ENCODE measurements around the gene UPF2. TPM values are rescaled to one million over a fixed set of nuclear protein-coding genes. Genes with fewer than 3 reads are reported as not detected.

UPF2 gene
- total and polyA plus RNA-seq, 8 donors: 6.1 to 12.5 (median 9.0) TPM

DNA sequence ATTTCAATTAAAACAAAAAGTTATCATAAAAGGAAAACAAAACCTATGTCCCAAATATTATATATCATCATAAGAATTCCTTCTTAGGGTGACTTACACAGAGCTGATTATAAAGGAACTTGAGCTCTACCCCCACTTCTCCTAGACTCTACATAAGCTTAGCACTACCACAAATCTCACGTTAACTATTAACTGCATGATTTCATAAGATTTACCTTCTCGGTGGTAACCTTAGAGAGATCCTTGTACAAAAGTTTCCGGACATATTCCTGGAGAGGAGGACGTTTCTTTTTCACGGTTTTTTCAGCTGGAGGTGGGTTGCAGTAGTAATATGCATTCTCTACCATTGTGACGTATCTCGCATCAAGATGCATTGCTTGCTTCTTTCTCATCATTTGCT is 83.7 kb downstream of the UPF2 start:
- 61% methylated on average over 7 of the region's 7 CpGs for WGBS, 2 donors
- TF ChIP-seq, protein P1, sequence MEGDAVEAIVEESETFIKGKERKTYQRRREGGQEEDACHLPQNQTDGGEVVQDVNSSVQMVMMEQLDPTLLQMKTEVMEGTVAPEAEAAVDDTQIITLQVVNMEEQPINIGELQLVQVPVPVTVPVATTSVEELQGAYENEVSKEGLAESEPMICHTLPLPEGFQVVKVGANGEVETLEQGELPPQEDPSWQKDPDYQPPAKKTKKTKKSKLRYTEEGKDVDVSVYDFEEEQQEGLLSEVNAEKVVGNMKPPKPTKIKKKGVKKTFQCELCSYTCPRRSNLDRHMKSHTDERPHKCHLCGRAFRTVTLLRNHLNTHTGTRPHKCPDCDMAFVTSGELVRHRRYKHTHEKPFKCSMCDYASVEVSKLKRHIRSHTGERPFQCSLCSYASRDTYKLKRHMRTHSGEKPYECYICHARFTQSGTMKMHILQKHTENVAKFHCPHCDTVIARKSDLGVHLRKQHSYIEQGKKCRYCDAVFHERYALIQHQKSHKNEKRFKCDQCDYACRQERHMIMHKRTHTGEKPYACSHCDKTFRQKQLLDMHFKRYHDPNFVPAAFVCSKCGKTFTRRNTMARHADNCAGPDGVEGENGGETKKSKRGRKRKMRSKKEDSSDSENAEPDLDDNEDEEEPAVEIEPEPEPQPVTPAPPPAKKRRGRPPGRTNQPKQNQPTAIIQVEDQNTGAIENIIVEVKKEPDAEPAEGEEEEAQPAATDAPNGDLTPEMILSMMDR (IDR thresholded peaks at IDR 0.05): no peak
- no peaks in the 10 kb centered on the region for H3K4me1 ChIP-seq
- H3K4me3 ChIP-seq: no peak overlapping the region
- no peaks in the 10 kb centered on the region for H3K27me3 ChIP-seq
- DNase-seq (no peak), ATAC-seq (no peak), FAIRE-seq (no peak)
- H3K36me3 ChIP-seq: peaks cover 0 to 30% (median 0%) of the 10 kb centered on the region in 3 donors
- no peaks in the 10 kb centered on the region for H3K9me3 ChIP-seq
- H3K27ac ChIP-seq: no peak overlapping the region
- intact Hi-C loops (cut with DNase I): no loop called here

DNA sequence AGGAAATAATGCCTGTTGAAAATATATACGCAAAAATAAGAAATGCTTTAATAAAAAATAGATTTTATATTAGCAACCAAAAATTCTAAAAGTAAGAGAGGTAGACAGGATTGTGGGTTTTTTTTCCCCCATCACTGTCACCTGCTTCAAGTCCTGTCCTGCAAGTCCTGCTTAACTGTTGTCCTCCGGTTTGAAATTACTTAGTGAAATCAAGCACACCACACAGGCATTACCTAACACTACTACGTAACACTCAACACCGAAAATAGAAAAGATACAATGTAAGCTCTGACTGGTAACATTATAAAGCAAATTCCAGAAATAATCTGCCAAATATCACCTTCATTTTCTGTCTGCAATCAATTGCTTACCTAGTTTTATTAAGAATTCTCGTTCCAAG is 90.9 kb downstream of the UPF2 start:
- intact Hi-C loops (cut with DNase I): no loop called here
- no peak for ATAC-seq
- Histone ChIP-seq H3K27me3 (no peaks in the 10 kb centered on the region), H3K27ac (no peak overlapping the region), H3K4me3 (no peak overlapping the region), H3K4me1 (no peaks in the 10 kb centered on the region), H3K36me3 (peaks cover 0 to 18% (median 0%) of the 10 kb centered on the region in 3 donors), H3K9me3 (no peaks in the 10 kb centered on the region)
- FAIRE-seq: no peak
- DNase-seq: no peak
- 92 to 93% methylated on average over 5 of the region's 5 CpGs for WGBS, 2 donors
- TF ChIP-seq, protein P1 (IDR thresholded peaks at IDR 0.05): no peak

DNA sequence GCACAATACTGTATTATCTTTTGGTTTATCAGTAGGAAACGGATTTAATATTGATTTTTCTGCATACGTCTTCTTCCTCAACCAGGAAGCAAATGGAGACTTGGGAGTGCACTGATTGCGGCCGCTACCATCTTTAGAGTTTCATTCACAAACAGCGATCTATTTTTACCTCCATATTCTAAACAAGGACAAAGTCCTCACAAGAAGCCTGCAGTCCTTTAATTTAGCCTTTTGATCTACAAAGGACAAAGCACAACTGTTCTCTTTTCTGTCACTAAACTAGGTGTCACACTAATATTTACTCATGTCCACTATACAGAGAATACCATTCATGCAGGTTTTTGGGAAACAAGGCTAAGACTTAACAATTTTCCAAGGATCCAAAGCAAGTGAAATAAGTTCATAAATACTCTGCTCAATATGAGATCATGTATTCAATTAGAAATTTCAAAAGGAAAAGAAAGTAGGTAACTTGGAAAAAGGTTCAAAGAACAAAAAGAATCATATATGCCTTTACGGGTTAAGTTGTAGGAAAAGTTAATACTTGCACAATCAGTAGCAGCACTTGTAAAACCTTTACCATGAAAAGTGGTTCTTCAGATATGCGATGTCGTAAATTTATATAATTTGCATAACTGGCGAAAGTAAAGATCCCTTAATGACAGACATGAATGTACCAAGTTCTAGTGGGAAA is 92.1 kb downstream of the UPF2 start:
- Histone ChIP-seq H3K27me3 (no peaks in the 10 kb centered on the region), H3K9me3 (no peaks in the 10 kb centered on the region), H3K4me1 (no peaks in the 10 kb centered on the region), H3K27ac (no peak overlapping the region), H3K4me3 (no peak overlapping the region), H3K36me3 (peaks cover 0 to 9% (median 0%) of the 10 kb centered on the region in 3 donors)
- no peak for DNase-seq
- TF ChIP-seq, protein P1 (IDR thresholded peaks at IDR 0.05): no peak
- no peak for ATAC-seq
- intact Hi-C loops (cut with DNase I): no loop called here
- FAIRE-seq: no peak
- 79 to 82% methylated on average over 9 of the region's 9 CpGs for WGBS, 2 donors

DNA sequence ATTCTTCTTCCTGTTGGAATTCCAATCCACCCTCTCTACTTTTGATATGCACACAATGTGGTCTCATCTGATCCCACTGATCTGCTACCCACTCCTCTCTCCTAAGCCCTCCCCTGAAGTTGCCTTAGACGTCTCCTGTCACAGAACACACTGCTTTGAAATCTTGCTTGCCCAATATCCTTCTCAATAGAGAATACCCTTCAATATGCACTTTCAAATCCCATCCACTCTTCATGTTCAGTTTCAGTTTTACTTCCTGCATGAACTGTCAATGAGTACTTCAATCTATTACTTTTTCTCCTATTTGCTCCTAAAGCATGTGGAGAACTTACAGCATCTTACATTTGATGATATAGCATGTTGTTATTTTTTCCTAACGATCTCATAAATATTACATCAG is 93.5 kb downstream of the UPF2 start:
- no peaks in the 10 kb centered on the region for H3K4me1 ChIP-seq
- no peak overlapping the region for H3K27ac ChIP-seq
- ATAC-seq: no peak
- DNase-seq: no peak
- no peaks in the 10 kb centered on the region for H3K27me3 ChIP-seq
- no peaks in the 10 kb centered on the region for H3K9me3 ChIP-seq
- H3K4me3 ChIP-seq: no peak overlapping the region
- no peak for FAIRE-seq
- H3K36me3 ChIP-seq: peaks cover 0 to 9% (median 0%) of the 10 kb centered on the region in 3 donors
- TF ChIP-seq, protein P1 (IDR thresholded peaks at IDR 0.05): no peak
- 86 to 88% methylated on average over 2 of the region's 2 CpGs for WGBS, 2 donors
- intact Hi-C loops (cut with DNase I): no loop called here

DNA sequence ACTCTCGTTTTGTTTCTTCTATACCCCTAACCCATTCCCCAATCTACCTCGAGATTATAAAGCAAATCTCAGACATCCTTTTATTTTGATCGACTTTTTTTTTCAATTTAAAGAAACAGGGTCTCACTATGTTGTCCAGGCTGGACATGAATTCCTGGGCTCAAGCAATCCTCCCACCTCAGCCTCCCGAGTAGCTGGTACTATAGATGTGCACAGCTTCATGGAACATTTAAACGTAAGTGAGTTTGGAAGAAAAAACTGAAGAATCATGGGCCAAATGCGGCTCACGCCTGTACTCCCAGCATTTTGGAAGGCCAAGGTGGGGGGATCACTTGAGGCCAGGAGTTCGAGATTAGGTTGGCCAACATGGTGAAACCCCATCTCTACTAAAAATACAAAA is 96.0 kb downstream of the UPF2 start:
- TF ChIP-seq, protein P1 (IDR thresholded peaks at IDR 0.05): no peak
- FAIRE-seq (no peak), ATAC-seq (no peak), DNase-seq (no peak)
- WGBS, 2 donors: 92 to 95% methylated on average over 8 of the region's 8 CpGs
- Histone ChIP-seq H3K9me3 (no peaks in the 10 kb centered on the region), H3K27ac (no peak overlapping the region), H3K27me3 (no peaks in the 10 kb centered on the region), H3K4me1 (no peaks in the 10 kb centered on the region), H3K4me3 (no peak overlapping the region), H3K36me3 (peaks cover 0 to 20% (median 6%) of the 10 kb centered on the region in 3 donors)
- intact Hi-C loops (cut with DNase I): no loop called here

Data from pancreas (tissue), 10 donors.